Right lobe of liver (tissue), 4 donors: Measurements from ENCODE around the gene LRPAP1.

Experiments
- CTCF ChIP-seq, 4 donors: fragments of 200-600 bp in 3 of 4; fragments of 450-650 bp in 1 of 4; IDR thresholded peaks; one replicate each; pipeline versions ENCODE4 v1.5.1 to v1.8.0; 2016 to 2022; ENCODE audit warnings: antibody characterized with exemption in 4 of 4, mild to moderate bottlenecking in 2 of 4
- POLR2A ChIP-seq: fragments of 450-650 bp; IDR thresholded peaks from one replicate; pipeline ENCODE4 v1.6.1; 2017; ENCODE audit warnings: antibody characterized with exemption, mild to moderate bottlenecking
- donor health status: DM: no; HTN: no; CAD: no.
- donor health status: DM: no; HTN: no; CAD: no.
- donor health status: DM: no; HTN: yes; CAD: no.

- no peak for TF ChIP-seq POLR2A
- TF ChIP-seq CTCF (IDR thresholded peaks at IDR 0.05): no peak
Measured at GRCh38 chr4:3494462-3494871, 37.8 kb downstream of the LRPAP1 start.
